Testis (tissue), 2 donors: ENCODE data around the gene SUGT1.
"Not testable (repeated sequence)": the region's sequence is repeated elsewhere in the genome, so short reads cannot be mapped to it uniquely, and the experiment has no call there.

Experiments
- POLR2A ChIP-seq: fragments of 450-650 bp; IDR thresholded peaks from one replicate; pipeline ENCODE4 v1.6.1; 2017; ENCODE audit warnings: antibody characterized with exemption, mild to moderate bottlenecking, moderate library complexity
- TF ChIP-seq, protein P1 (sequence below), 3 experiments: fragments of 450-650 bp in 2 of 3; fragments of 200-600 bp in 1 of 3; sonication (generic) in 1 of 3; IDR thresholded peaks; one replicate each; pipeline ENCODE4 v1.5.1; 2016 to 2019; ENCODE audit warnings: antibody characterized with exemption in 3 of 3, mild to moderate bottlenecking in 2 of 3, moderate library complexity in 1 of 3

- not testable (repeated sequence) for TF ChIP-seq POLR2A
- TF ChIP-seq, protein P1, sequence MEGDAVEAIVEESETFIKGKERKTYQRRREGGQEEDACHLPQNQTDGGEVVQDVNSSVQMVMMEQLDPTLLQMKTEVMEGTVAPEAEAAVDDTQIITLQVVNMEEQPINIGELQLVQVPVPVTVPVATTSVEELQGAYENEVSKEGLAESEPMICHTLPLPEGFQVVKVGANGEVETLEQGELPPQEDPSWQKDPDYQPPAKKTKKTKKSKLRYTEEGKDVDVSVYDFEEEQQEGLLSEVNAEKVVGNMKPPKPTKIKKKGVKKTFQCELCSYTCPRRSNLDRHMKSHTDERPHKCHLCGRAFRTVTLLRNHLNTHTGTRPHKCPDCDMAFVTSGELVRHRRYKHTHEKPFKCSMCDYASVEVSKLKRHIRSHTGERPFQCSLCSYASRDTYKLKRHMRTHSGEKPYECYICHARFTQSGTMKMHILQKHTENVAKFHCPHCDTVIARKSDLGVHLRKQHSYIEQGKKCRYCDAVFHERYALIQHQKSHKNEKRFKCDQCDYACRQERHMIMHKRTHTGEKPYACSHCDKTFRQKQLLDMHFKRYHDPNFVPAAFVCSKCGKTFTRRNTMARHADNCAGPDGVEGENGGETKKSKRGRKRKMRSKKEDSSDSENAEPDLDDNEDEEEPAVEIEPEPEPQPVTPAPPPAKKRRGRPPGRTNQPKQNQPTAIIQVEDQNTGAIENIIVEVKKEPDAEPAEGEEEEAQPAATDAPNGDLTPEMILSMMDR (IDR thresholded peaks at IDR 0.05), result not testable (repeated sequence)
Measured at GRCh38 chr13:52721356-52721755, 68.7 kb downstream of the SUGT1 start.
